ENCODE data around the gene ZNF892.

ZNF892 gene

GRCh38 chr2:95225658-95226057 is 18.3 kb downstream of the ZNF892 start:
- no peak for TF ChIP-seq CTCF (IDR thresholded peaks at IDR 0.05; ENCODE audit: low read length, missing control alignments)
- H3K4me3 ChIP-seq (replicated peaks; ENCODE audit: low read depth, low read length), result no peak overlapping the region
- no peak for DNase-seq (ENCODE audit: low read depth)

- DNase-seq (ENCODE audit: low read depth), result peak; percentile 78
These were observed 24.4 kb downstream of the ZNF892 start for GRCh38 chr2:95231723-95232122.

GRCh38 chr2:95232232-95232631 is 24.9 kb downstream of the ZNF892 start:
- TF ChIP-seq CTCF (IDR thresholded peaks at IDR 0.05; ENCODE audit: low read length, missing control alignments), result no peak
- H3K4me3 ChIP-seq (replicated peaks; ENCODE audit: low read depth, low read length), result no peak overlapping the region
- no peak for DNase-seq (ENCODE audit: low read depth)

More at GRCh38 chr2:95231723-95232122, 24.4 kb downstream of the ZNF892 start:
- peak; percentile 89 for TF ChIP-seq CTCF (IDR thresholded peaks at IDR 0.05; ENCODE audit: low read length, missing control alignments)
- H3K4me3 ChIP-seq (replicated peaks; ENCODE audit: low read depth, low read length), result no peak overlapping the region

GRCh38 chr2:95234286-95234785 is 27.0 kb downstream of the ZNF892 start:
- no peak for TF ChIP-seq CTCF (IDR thresholded peaks at IDR 0.05; ENCODE audit: low read length, missing control alignments)
- DNase-seq (ENCODE audit: low read depth), result no peak
- H3K4me3 ChIP-seq (replicated peaks; ENCODE audit: low read depth, low read length), result no peak overlapping the region

GRCh38 chr2:95234816-95235215 is 27.5 kb downstream of the ZNF892 start:
- TF ChIP-seq CTCF (IDR thresholded peaks at IDR 0.05; ENCODE audit: low read length, missing control alignments), result no peak

DNA sequence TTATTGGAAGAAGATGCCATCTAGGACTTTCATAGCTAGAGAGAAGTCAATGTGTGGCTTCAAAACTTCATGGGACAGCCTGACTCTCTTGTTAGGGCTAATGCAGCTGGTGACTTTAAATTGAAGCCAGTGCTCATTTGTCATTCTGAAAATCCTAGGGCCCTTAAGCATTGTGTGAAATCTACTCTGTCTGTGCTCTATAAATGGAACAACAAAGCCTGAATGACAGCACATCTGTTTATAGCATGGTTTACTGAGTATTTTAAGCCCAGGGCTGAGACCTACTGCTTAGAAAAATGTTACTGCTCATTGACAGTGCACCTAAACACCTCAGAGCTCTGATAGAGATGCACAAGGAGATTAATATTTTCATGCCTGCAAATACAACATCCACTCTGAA is 30.8 kb downstream of the ZNF892 start:
- DNase-seq (ENCODE audit: low read depth), result no peak
- no peak overlapping the region for H3K4me3 ChIP-seq (replicated peaks; ENCODE audit: low read depth, low read length)
- no peak for TF ChIP-seq CTCF (IDR thresholded peaks at IDR 0.05; ENCODE audit: low read length, missing control alignments)

More at GRCh38 chr2:95234816-95235215, 27.5 kb downstream of the ZNF892 start:
- no peak for DNase-seq (ENCODE audit: low read depth)
- H3K4me3 ChIP-seq (replicated peaks; ENCODE audit: low read depth, low read length), result no peak overlapping the region

GRCh38 chr2:95240091-95240490 is 32.8 kb downstream of the ZNF892 start:
- no peak for TF ChIP-seq CTCF (IDR thresholded peaks at IDR 0.05; ENCODE audit: low read length, missing control alignments)
- no peak overlapping the region for H3K4me3 ChIP-seq (replicated peaks; ENCODE audit: low read depth, low read length)
- no peak for DNase-seq (ENCODE audit: low read depth)

Data from fibroblast of pulmonary artery (primary cell).